ENCODE measurements around the gene RPS17.
"Not testable (repeated sequence)": the region's sequence is repeated elsewhere in the genome, so short reads cannot be mapped to it uniquely, and the experiment has no call there.

RPS17 gene

GRCh38 chr15:82540984-82541431, 751 bp upstream of the RPS17 start:
- peaks cover 34% of the 10 kb centered on the region for H3K4me1 Mint-ChIP-seq
- H3K36me3 Mint-ChIP-seq (ENCODE audit: insufficient read depth): peaks cover 49% of the 10 kb centered on the region
- ATAC-seq (replicated peaks; ENCODE audit: extremely low read depth, poor library complexity, severe bottlenecking) (no peak), DNase-seq (ENCODE audit: low spot score in 2 of 2) (no peak)
- H3K4me3 Mint-ChIP-seq: peak overlapping the region; percentile 90
- H3K9me3 Mint-ChIP-seq: no peaks in the 10 kb centered on the region
- peak overlapping the region; percentile 93 for H3K27ac Mint-ChIP-seq (ENCODE audit: low read depth)
- H3K27me3 Mint-ChIP-seq: peaks cover 10% of the 10 kb centered on the region

GRCh38 chr15:82539691-82540054, 584 bp downstream of the RPS17 start:
- H3K9me3 Mint-ChIP-seq: no peaks in the 10 kb centered on the region
- H3K4me3 Mint-ChIP-seq: peak overlapping the region; percentile 90
- H3K4me1 Mint-ChIP-seq: peaks cover 35% of the 10 kb centered on the region
- H3K36me3 Mint-ChIP-seq (ENCODE audit: insufficient read depth): peaks cover 54% of the 10 kb centered on the region
- H3K27me3 Mint-ChIP-seq: no peaks in the 10 kb centered on the region
- H3K27ac Mint-ChIP-seq (ENCODE audit: low read depth): peak overlapping the region; percentile 93
- ATAC-seq (replicated peaks; ENCODE audit: extremely low read depth, poor library complexity, severe bottlenecking) (peak; percentile 25), DNase-seq (ENCODE audit: low spot score in 2 of 2) (no peak)

- peak overlapping the region; percentile 90 for H3K4me3 Mint-ChIP-seq
- H3K36me3 Mint-ChIP-seq (ENCODE audit: insufficient read depth): peaks cover 56% of the 10 kb centered on the region
- H3K9me3 Mint-ChIP-seq: no peaks in the 10 kb centered on the region
- H3K27ac Mint-ChIP-seq (ENCODE audit: low read depth): peak overlapping the region; percentile 93
- no peaks in the 10 kb centered on the region for H3K27me3 Mint-ChIP-seq
- DNase-seq (ENCODE audit: low spot score in 2 of 2) (no peak), ATAC-seq (replicated peaks; ENCODE audit: extremely low read depth, poor library complexity, severe bottlenecking) (no peak)
- peaks cover 35% of the 10 kb centered on the region for H3K4me1 Mint-ChIP-seq
Observed at GRCh38 chr15:82538961-82539690, 1.1 kb downstream of the RPS17 start.

GRCh38 chr15:82537351-82537908, 2.8 kb downstream of the RPS17 start:
- H3K36me3 Mint-ChIP-seq (ENCODE audit: insufficient read depth): peaks cover 57% of the 10 kb centered on the region
- no peaks in the 10 kb centered on the region for H3K9me3 Mint-ChIP-seq
- DNase-seq (ENCODE audit: low spot score in 2 of 2) (no peak), ATAC-seq (replicated peaks; ENCODE audit: extremely low read depth, poor library complexity, severe bottlenecking) (no peak)
- H3K4me3 Mint-ChIP-seq: no peak overlapping the region
- H3K4me1 Mint-ChIP-seq: peaks cover 35% of the 10 kb centered on the region
- no peak overlapping the region for H3K27ac Mint-ChIP-seq (ENCODE audit: low read depth)
- no peaks in the 10 kb centered on the region for H3K27me3 Mint-ChIP-seq

- ATAC-seq (replicated peaks; ENCODE audit: extremely low read depth, poor library complexity, severe bottlenecking) (no peak), DNase-seq (ENCODE audit: low spot score in 2 of 2) (no peak)
- Mint-ChIP-seq H3K9me3 (no peaks in the 10 kb centered on the region), H3K27me3 (no peaks in the 10 kb centered on the region), H3K36me3 (ENCODE audit: insufficient read depth) (peaks cover 59% of the 10 kb centered on the region), H3K4me1 (peaks cover 35% of the 10 kb centered on the region), H3K4me3 (no peak overlapping the region), H3K27ac (ENCODE audit: low read depth) (no peak overlapping the region)
Observed at GRCh38 chr15:82536409-82537350, 3.6 kb downstream of the RPS17 start.

GRCh38 chr15:82535566-82536408, 4.5 kb downstream of the RPS17 start:
- H3K27me3 Mint-ChIP-seq: no peaks in the 10 kb centered on the region
- H3K4me3 Mint-ChIP-seq: no peak overlapping the region
- H3K4me1 Mint-ChIP-seq: peaks cover 29% of the 10 kb centered on the region

GRCh38 chr15:82535151-82535550, 5.1 kb downstream of the RPS17 start:
- DNase-seq (ENCODE audit: low spot score in 2 of 2); H3K4me3 Mint-ChIP-seq; H3K27ac Mint-ChIP-seq (ENCODE audit: low read depth); H3K27me3 Mint-ChIP-seq; ATAC-seq (replicated peaks; ENCODE audit: extremely low read depth, poor library complexity, severe bottlenecking); H3K9me3 Mint-ChIP-seq: not testable (repeated sequence)
- peaks cover 53% of the 10 kb centered on the region for H3K36me3 Mint-ChIP-seq (ENCODE audit: insufficient read depth)
- H3K4me1 Mint-ChIP-seq: peaks cover 27% of the 10 kb centered on the region

More at GRCh38 chr15:82535566-82536408, 4.5 kb downstream of the RPS17 start:
- Mint-ChIP-seq H3K36me3 (ENCODE audit: insufficient read depth) (peaks cover 58% of the 10 kb centered on the region), H3K27ac (ENCODE audit: low read depth) (no peak overlapping the region), H3K9me3 (no peaks in the 10 kb centered on the region)
- ATAC-seq (replicated peaks; ENCODE audit: extremely low read depth, poor library complexity, severe bottlenecking) (no peak), DNase-seq (ENCODE audit: low spot score in 2 of 2) (no peak)

- not testable (repeated sequence) for DNase-seq (ENCODE audit: low spot score in 2 of 2); ATAC-seq (replicated peaks; ENCODE audit: extremely low read depth, poor library complexity, severe bottlenecking); H3K27me3 Mint-ChIP-seq; H3K27ac Mint-ChIP-seq (ENCODE audit: low read depth); H3K9me3 Mint-ChIP-seq; H3K4me3 Mint-ChIP-seq
- peaks cover 46% of the 10 kb centered on the region for H3K36me3 Mint-ChIP-seq (ENCODE audit: insufficient read depth)
- peaks cover 27% of the 10 kb centered on the region for H3K4me1 Mint-ChIP-seq
Observed at GRCh38 chr15:82534457-82534861, 5.8 kb downstream of the RPS17 start.

GRCh38 chr15:82533801-82534200, 6.5 kb downstream of the RPS17 start:
- no peaks in the 10 kb centered on the region for H3K9me3 Mint-ChIP-seq
- no peak overlapping the region for H3K27ac Mint-ChIP-seq (ENCODE audit: low read depth)
- DNase-seq (ENCODE audit: low spot score in 2 of 2): no peak
- no peak overlapping the region for H3K4me3 Mint-ChIP-seq
- peaks cover 41% of the 10 kb centered on the region for H3K36me3 Mint-ChIP-seq (ENCODE audit: insufficient read depth)
- H3K4me1 Mint-ChIP-seq: peaks cover 20% of the 10 kb centered on the region
- H3K27me3 Mint-ChIP-seq: no peaks in the 10 kb centered on the region
- ATAC-seq (replicated peaks; ENCODE audit: extremely low read depth, poor library complexity, severe bottlenecking): no peak

GRCh38 chr15:82532991-82533481, 7.2 kb downstream of the RPS17 start:
- Mint-ChIP-seq H3K27ac (ENCODE audit: low read depth) (no peak overlapping the region), H3K36me3 (ENCODE audit: insufficient read depth) (peaks cover 34% of the 10 kb centered on the region), H3K9me3 (no peaks in the 10 kb centered on the region), H3K4me1 (peaks cover 13% of the 10 kb centered on the region), H3K4me3 (no peak overlapping the region), H3K27me3 (no peaks in the 10 kb centered on the region)
- no peak for ATAC-seq (replicated peaks; ENCODE audit: extremely low read depth, poor library complexity, severe bottlenecking)
- DNase-seq (ENCODE audit: low spot score in 2 of 2): no peak

GRCh38 chr15:82532383-82532990, 7.8 kb downstream of the RPS17 start:
- Mint-ChIP-seq H3K4me1 (peaks cover 7% of the 10 kb centered on the region), H3K9me3 (no peaks in the 10 kb centered on the region), H3K27ac (ENCODE audit: low read depth) (no peak overlapping the region), H3K27me3 (no peaks in the 10 kb centered on the region), H3K36me3 (ENCODE audit: insufficient read depth) (peaks cover 28% of the 10 kb centered on the region), H3K4me3 (no peak overlapping the region)
- ATAC-seq (replicated peaks; ENCODE audit: extremely low read depth, poor library complexity, severe bottlenecking): no peak
- no peak for DNase-seq (ENCODE audit: low spot score in 2 of 2)
